Mucosa of rectum (tissue), 2 donors: ENCODE data around the gene RPL35A.
A peak's percentile ranks its signal among the peaks of the same experiment; 100 is the strongest.
"Not testable (repeated sequence)": the region's sequence is repeated elsewhere in the genome, so short reads cannot be mapped to it uniquely, and the experiment has no call there.

ENCODE experiments used
- H3K27ac ChIP-seq, 2 donors: one replicate each; pipeline ENCODE4 v1.7.0; 2013; ENCODE audit warnings: inconsistent platforms in 2 of 2, low read depth in 2 of 2, low read length in 2 of 2
- H3K27me3 ChIP-seq, 2 donors: one replicate each; pipeline ENCODE4 v1.7.0; 2013; ENCODE audit warnings: low read length in 2 of 2; ENCODE audit not compliant: control insufficient read depth in 2 of 2, insufficient read depth in 2 of 2
- H3K36me3 ChIP-seq, 2 donors: one replicate each; pipeline ENCODE4 v1.7.0; 2013; ENCODE audit warnings: low read length in 2 of 2; ENCODE audit not compliant: control insufficient read depth in 2 of 2, insufficient read depth in 2 of 2
- H3K4me1 ChIP-seq, 2 donors: one replicate each; pipeline ENCODE4 v1.7.0; 2013; ENCODE audit warnings: low read length in 2 of 2, mild to moderate bottlenecking in 1 of 2; ENCODE audit not compliant: control insufficient read depth in 2 of 2, insufficient read depth in 2 of 2
- H3K4me3 ChIP-seq, 2 donors: one replicate each; pipeline ENCODE4 v1.7.0; 2013; ENCODE audit warnings: low read length in 2 of 2
- H3K9ac ChIP-seq, 2 donors: one replicate each; pipeline ENCODE4 v1.7.0; 2013; ENCODE audit warnings: low read length in 2 of 2, low read depth in 1 of 2, mild to moderate bottlenecking in 1 of 2
- H3K9me3 ChIP-seq, 2 donors: one replicate each; pipeline ENCODE4 v1.7.0; 2013; ENCODE audit warnings: low read length in 2 of 2; ENCODE audit not compliant: control insufficient read depth in 2 of 2
- donor health status: healthy.
- donor health status: Normal muscosa, but diverticular disease.

RPL35A gene

GRCh38 chr3:197960694-197961581 lies 10.9 kb downstream of the RPL35A start:
- peaks cover 7 to 9% of the 10 kb centered on the region in 2 donors for H3K36me3 ChIP-seq
- H3K4me3 ChIP-seq: peak overlapping the region; percentile 94 to 95
- H3K27me3 ChIP-seq: no peaks in the 10 kb centered on the region
- peaks cover 9 to 14% of the 10 kb centered on the region in 2 donors for H3K4me1 ChIP-seq
- peak overlapping the region; percentile 69 to 76 for H3K27ac ChIP-seq
- peak overlapping the region; percentile 74 to 89 for H3K9ac ChIP-seq
- no peaks in the 10 kb centered on the region for H3K9me3 ChIP-seq

- peaks cover under 1 to 4% of the 10 kb centered on the region in 2 donors for H3K36me3 ChIP-seq
- no peak overlapping the region for H3K27ac ChIP-seq
- H3K4me1 ChIP-seq: peaks cover 9 to 14% of the 10 kb centered on the region in 2 donors
- no peak overlapping the region for H3K9ac ChIP-seq
- H3K4me3 ChIP-seq: no peak overlapping the region
- H3K27me3 ChIP-seq: no peaks in the 10 kb centered on the region
- no peaks in the 10 kb centered on the region for H3K9me3 ChIP-seq
These were observed 11.6 kb downstream of the RPL35A start for GRCh38 chr3:197961582-197961945.

GRCh38 chr3:197963019-197963637 lies 13.1 kb downstream of the RPL35A start:
- H3K27me3 ChIP-seq: no peaks in the 10 kb centered on the region
- H3K9me3 ChIP-seq: no peaks in the 10 kb centered on the region
- H3K4me3 ChIP-seq: no peak overlapping the region
- no peak overlapping the region for H3K9ac ChIP-seq
- peaks cover 9 to 14% of the 10 kb centered on the region in 2 donors for H3K4me1 ChIP-seq
- no peaks in the 10 kb centered on the region for H3K36me3 ChIP-seq
- H3K27ac ChIP-seq: no peak overlapping the region

GRCh38 chr3:197967337-197967989 lies 17.5 kb downstream of the RPL35A start:
- H3K9ac ChIP-seq, H3K27ac ChIP-seq, H3K9me3 ChIP-seq, H3K36me3 ChIP-seq, H3K27me3 ChIP-seq, H3K4me1 ChIP-seq, H3K4me3 ChIP-seq: not testable (repeated sequence)

GRCh38 chr3:197970588-197970987 lies 20.6 kb downstream of the RPL35A start:
- no peak overlapping the region for H3K27ac ChIP-seq
- H3K9ac ChIP-seq: no peak overlapping the region
- H3K27me3 ChIP-seq: no peaks in the 10 kb centered on the region
- no peak overlapping the region for H3K4me3 ChIP-seq
- no peaks in the 10 kb centered on the region for H3K4me1 ChIP-seq
- peaks cover 0 to 2% of the 10 kb centered on the region in 2 donors for H3K36me3 ChIP-seq
- H3K9me3 ChIP-seq: no peaks in the 10 kb centered on the region

- Histone ChIP-seq H3K4me1 (no peaks in the 10 kb centered on the region), H3K4me3 (no peak overlapping the region), H3K36me3 (peaks cover 0 to 5% of the 10 kb centered on the region in 2 donors)
These were observed 24.0 kb downstream of the RPL35A start for GRCh38 chr3:197974016-197974415.

GRCh38 chr3:197975311-197975710 lies 25.3 kb downstream of the RPL35A start:
- Histone ChIP-seq H3K36me3 (peaks cover 0 to 5% of the 10 kb centered on the region in 2 donors), H3K4me1 (no peaks in the 10 kb centered on the region), H3K4me3 (no peak overlapping the region), H3K9ac (no peak overlapping the region), H3K27ac (no peak overlapping the region), H3K9me3 (no peaks in the 10 kb centered on the region), H3K27me3 (no peaks in the 10 kb centered on the region)

More at GRCh38 chr3:197974016-197974415, 24.0 kb downstream of the RPL35A start:
- Histone ChIP-seq H3K9ac (no peak overlapping the region), H3K9me3 (no peaks in the 10 kb centered on the region), H3K27ac (no peak overlapping the region), H3K27me3 (no peaks in the 10 kb centered on the region)

GRCh38 chr3:197983076-197983475 lies 33.1 kb downstream of the RPL35A start:
- Histone ChIP-seq H3K9ac (no peak overlapping the region), H3K27ac (no peak overlapping the region), H3K36me3 (no peaks in the 10 kb centered on the region), H3K9me3 (no peaks in the 10 kb centered on the region), H3K4me3 (no peak overlapping the region), H3K27me3 (no peaks in the 10 kb centered on the region), H3K4me1 (no peaks in the 10 kb centered on the region)

GRCh38 chr3:197989651-197990050 lies 39.7 kb downstream of the RPL35A start:
- H3K4me1 ChIP-seq: no peaks in the 10 kb centered on the region
- no peak overlapping the region for H3K27ac ChIP-seq
- no peaks in the 10 kb centered on the region for H3K27me3 ChIP-seq
- no peaks in the 10 kb centered on the region for H3K9me3 ChIP-seq
- H3K4me3 ChIP-seq: no peak overlapping the region
- H3K9ac ChIP-seq: no peak overlapping the region
- H3K36me3 ChIP-seq: no peaks in the 10 kb centered on the region

- H3K9ac ChIP-seq: no peak overlapping the region
- H3K4me3 ChIP-seq: no peak overlapping the region
- H3K4me1 ChIP-seq: no peaks in the 10 kb centered on the region
- H3K36me3 ChIP-seq: peaks cover 0 to 3% of the 10 kb centered on the region in 2 donors
- H3K9me3 ChIP-seq: no peaks in the 10 kb centered on the region
- no peaks in the 10 kb centered on the region for H3K27me3 ChIP-seq
- H3K27ac ChIP-seq: no peak overlapping the region
These were observed 44.7 kb downstream of the RPL35A start for GRCh38 chr3:197994736-197995135.
